NT2/D1 (cell line): ENCODE results near the gene DISC1.

ENCODE experiments used
- SUZ12 ChIP-seq: IDR thresholded peaks from 2 replicates; pipeline ENCODE4 v1.6.1; 2011; ENCODE audit not compliant: insufficient read length, insufficient read depth; ENCODE audit errors: extremely low read depth
- YY1 ChIP-seq: IDR thresholded peaks from 2 replicates; pipeline ENCODE4 v1.6.1; 2011; ENCODE audit not compliant: insufficient read length, insufficient read depth
- ZNF274 ChIP-seq: IDR thresholded peaks from 2 replicates; pipeline ENCODE4 v1.6.1; 2011; ENCODE audit warnings: mild to moderate bottlenecking, low read depth, low read length

DNA sequence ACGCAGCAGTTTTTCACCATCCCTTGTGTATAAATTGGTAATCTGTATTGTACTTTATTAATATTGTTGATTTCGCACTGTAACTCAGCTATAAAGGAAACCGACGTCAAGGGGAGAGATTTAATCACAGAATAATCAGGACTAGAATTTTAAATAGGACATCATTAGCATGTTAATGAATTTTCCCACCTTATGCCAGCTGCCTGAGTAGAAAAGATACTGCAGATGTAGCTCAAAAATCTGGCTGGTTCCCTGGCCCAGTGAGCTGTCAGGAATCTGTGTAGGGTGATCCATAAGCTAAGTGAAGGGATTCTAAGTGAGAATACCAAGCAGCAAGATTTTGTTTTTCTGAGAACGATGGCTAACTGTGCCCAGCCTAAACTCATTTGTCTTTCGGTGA lies 195.5 kb downstream of the DISC1 start:
- TF ChIP-seq ZNF274 = no peak
- TF ChIP-seq YY1 = no peak
- no peak for TF ChIP-seq SUZ12
